Measurements from ENCODE around the gene RMND1.
A peak's percentile ranks its signal among the peaks of the same experiment; 100 is the strongest.
"Not testable (repeated sequence)": the region's sequence is repeated elsewhere in the genome, so short reads cannot be mapped to it uniquely, and the experiment has no call there.

Gene RMND1

GRCh38 chr6:151452750-151453427 lies 963 bp upstream of the RMND1 start:
- H3K4me3 ChIP-seq (ENCODE audit: low read length): peak overlapping the region; percentile 88
- peak; percentile 50 for DNase-seq (ENCODE audit: low read depth)
- no peak for TF ChIP-seq CTCF (IDR thresholded peaks at IDR 0.05; ENCODE audit: insufficient read depth, low read depth, low read length, missing control alignments)

- H3K4me3 ChIP-seq (ENCODE audit: low read length): peak overlapping the region; percentile 99
- no peak for TF ChIP-seq CTCF (IDR thresholded peaks at IDR 0.05; ENCODE audit: insufficient read depth, low read depth, low read length, missing control alignments)
- no peak for DNase-seq (ENCODE audit: low read depth)
Measured at GRCh38 chr6:151451417-151451949, 443 bp downstream of the RMND1 start.

GRCh38 chr6:151450928-151451327 lies 998 bp downstream of the RMND1 start:
- peak overlapping the region; percentile 99 for H3K4me3 ChIP-seq (ENCODE audit: low read length)
- not testable (repeated sequence) for DNase-seq (ENCODE audit: low read depth)

GRCh38 chr6:151448623-151449022 lies 3.3 kb downstream of the RMND1 start:
- H3K4me3 ChIP-seq (ENCODE audit: low read length): no peak overlapping the region
- no peak for DNase-seq (ENCODE audit: low read depth)
- no peak for TF ChIP-seq CTCF (IDR thresholded peaks at IDR 0.05; ENCODE audit: insufficient read depth, low read depth, low read length, missing control alignments)

- TF ChIP-seq CTCF (IDR thresholded peaks at IDR 0.05; ENCODE audit: insufficient read depth, low read depth, low read length, missing control alignments): no peak
- no peak overlapping the region for H3K4me3 ChIP-seq (ENCODE audit: low read length)
- no peak for DNase-seq (ENCODE audit: low read depth)
Measured at GRCh38 chr6:151447237-151447636, 4.7 kb downstream of the RMND1 start.

GRCh38 chr6:151445482-151445881 lies 6.4 kb downstream of the RMND1 start:
- no peak for DNase-seq (ENCODE audit: low read depth)
- no peak overlapping the region for H3K4me3 ChIP-seq (ENCODE audit: low read length)
- TF ChIP-seq CTCF (IDR thresholded peaks at IDR 0.05; ENCODE audit: insufficient read depth, low read depth, low read length, missing control alignments): no peak

GRCh38 chr6:151443911-151444621 lies 7.9 kb downstream of the RMND1 start:
- no peak overlapping the region for H3K4me3 ChIP-seq (ENCODE audit: low read length)
- DNase-seq (ENCODE audit: low read depth): no peak
- no peak for TF ChIP-seq CTCF (IDR thresholded peaks at IDR 0.05; ENCODE audit: insufficient read depth, low read depth, low read length, missing control alignments)

All from epithelial cell of esophagus (primary cell).